IMR-90 (cell line): ENCODE results near the gene SAXO1. TPM values are rescaled to one million over a fixed set of nuclear protein-coding genes. Genes with fewer than 3 reads are reported as not detected.

Experiments used
- ATAC-seq: fragments of 200-7000 bp; cut with Tn5 transposase; 2 replicates; pipeline ENCODE4 v1.9.1; 2020; ENCODE audit warnings: low read depth, mild to moderate bottlenecking, moderate library complexity
- BruUV-seq: library from RNA; stranded (reverse); fragments of 400-500 nt; replicated peaks from 2 replicates; lab custom pipeline; 2021; lab: Mats Ljungman, UMichigan
- CTCF ChIA-PET: fragments of 300-600 bp; formaldehyde crosslinking; extraction: SDS; loops from one replicate; lab custom pipeline; 2021; ENCODE audit warnings: antibody characterized with exemption; lab: Yijun Ruan, JAX
- POLR2A ChIA-PET: fragments of 300-600 bp; sonication (Branson Sonifier 250); formaldehyde crosslinking; loops from one replicate; lab custom pipeline; 2022; ENCODE audit warnings: antibody characterized with exemption; ENCODE audit not compliant: unreplicated experiment; lab: Charles Lee
- DNase-seq: peaks from one replicate; pipeline ENCODE4 v3.0.0; 2013
- H2AFZ ChIP-seq: replicated peaks from 2 replicates; pipeline ENCODE3; 2013; ENCODE audit warnings: low read length, mild to moderate bottlenecking; ENCODE audit not compliant: poor library complexity
- H2AK5ac ChIP-seq: 2 replicates; pipeline ENCODE4 v1.6.1; 2013; ENCODE audit warnings: low read depth, low read length, inconsistent platforms
- H2AK9ac ChIP-seq: replicated peaks from 2 replicates; pipeline ENCODE3; 2013; ENCODE audit warnings: mild to moderate bottlenecking, low read depth, low read length, moderate library complexity; ENCODE audit not compliant: poor library complexity
- H2BK120ac ChIP-seq: 2 replicates; pipeline ENCODE4 v1.6.1; 2013; ENCODE audit warnings: low read depth, low read length, inconsistent platforms
- H2BK15ac ChIP-seq: 3 replicates; pipeline ENCODE4 v1.6.1; 2013; ENCODE audit warnings: low read depth, low read length, inconsistent platforms
- H2BK20ac ChIP-seq: 2 replicates; pipeline ENCODE4 v1.6.1; 2013; ENCODE audit warnings: low read depth, mild to moderate bottlenecking, inconsistent platforms, low read length, moderate library complexity
- H2BK5ac ChIP-seq: 2 replicates; pipeline ENCODE4 v1.6.1; 2013; ENCODE audit warnings: mild to moderate bottlenecking, low read depth, low read length, inconsistent platforms; ENCODE audit not compliant: poor library complexity, severe bottlenecking
- H3K14ac ChIP-seq: replicated peaks from 2 replicates; pipeline ENCODE4 v1.6.1; 2013; ENCODE audit warnings: low read depth, low read length, inconsistent platforms
- H3K18ac ChIP-seq: 2 replicates; pipeline ENCODE4 v1.6.1; 2013; ENCODE audit warnings: low read depth, low read length, control low read depth
- H3K23ac ChIP-seq: 2 replicates; pipeline ENCODE4 v1.6.1; 2013; ENCODE audit warnings: low read depth, low read length, inconsistent platforms
- H3K27ac ChIP-seq: 2 replicates; pipeline ENCODE4 v1.5.1; 2013; ENCODE audit warnings: mild to moderate bottlenecking, control low read depth, low read length; ENCODE audit not compliant: insufficient read depth
- H3K27me3 ChIP-seq: 2 replicates; pipeline ENCODE4 v1.6.1; 2013; ENCODE audit warnings: low read length; ENCODE audit not compliant: control insufficient read depth, insufficient read depth
- H3K36me3 ChIP-seq: 2 replicates; pipeline ENCODE4 v1.6.1; 2013; ENCODE audit warnings: low read length, mixed read lengths; ENCODE audit not compliant: control insufficient read depth, insufficient read depth
- H3K4ac ChIP-seq: 2 replicates; pipeline ENCODE4 v1.6.1; 2013; ENCODE audit warnings: low read depth, low read length, inconsistent platforms
- H3K4me1 ChIP-seq: 2 replicates; pipeline ENCODE4 v1.6.1; 2013; ENCODE audit warnings: low read length, mixed read lengths; ENCODE audit not compliant: control insufficient read depth, insufficient read depth
- H3K4me2 ChIP-seq: 2 replicates; pipeline ENCODE4 v1.6.1; 2013; ENCODE audit warnings: low read depth, mild to moderate bottlenecking, control low read depth, low read length, moderate library complexity
- H3K4me3 ChIP-seq: 2 replicates; pipeline ENCODE4 v1.5.1; 2013; ENCODE audit warnings: low read depth, mild to moderate bottlenecking, control low read depth, low read length, moderate library complexity; ENCODE audit not compliant: insufficient read depth
- H3K56ac ChIP-seq: 2 replicates; pipeline ENCODE4 v1.6.1; 2013; ENCODE audit warnings: low read length, inconsistent platforms; ENCODE audit not compliant: insufficient read depth; ENCODE audit errors: extremely low read depth
- H3K79me1 ChIP-seq, 2 experiments: 2 replicates each; pipeline ENCODE4 v1.6.1; 2013; ENCODE audit warnings: low read length in 2 of 2, inconsistent platforms in 1 of 2, low read depth in 1 of 2
- H3K9ac ChIP-seq: 2 replicates; pipeline ENCODE4 v1.6.1; 2013; ENCODE audit warnings: low read depth, low read length, control low read depth
- H3K9me1 ChIP-seq: 2 replicates; pipeline ENCODE4 v1.6.1; 2013; ENCODE audit warnings: low read length, inconsistent platforms; ENCODE audit not compliant: insufficient read depth
- H3K9me3 ChIP-seq: 2 replicates; pipeline ENCODE4 v1.6.1; 2013; ENCODE audit warnings: low read length; ENCODE audit not compliant: control insufficient read depth, insufficient read depth
- H4K20me1 ChIP-seq: 2 replicates; pipeline ENCODE4 v1.6.1; 2013; ENCODE audit warnings: low read length, inconsistent platforms; ENCODE audit not compliant: insufficient read depth
- H4K5ac ChIP-seq: 2 replicates; pipeline ENCODE4 v1.6.1; 2013; ENCODE audit warnings: mild to moderate bottlenecking, low read depth, low read length, control low read depth
- H4K8ac ChIP-seq, 2 experiments: 2 replicates each; pipeline ENCODE4 v1.6.1; 2013; ENCODE audit warnings: low read depth in 2 of 2, low read length in 2 of 2, control low read depth in 1 of 2, inconsistent platforms in 1 of 2
- H4K91ac ChIP-seq: 2 replicates; pipeline ENCODE4 v1.6.1; 2013; ENCODE audit warnings: low read depth, low read length, inconsistent platforms; ENCODE audit not compliant: insufficient read depth
- BHLHE40 ChIP-seq: fragments of 150-350 bp; IDR thresholded peaks from 2 replicates; pipeline ENCODE4 v1.6.1; 2016; ENCODE audit warnings: mild to moderate bottlenecking, low read depth, low read length
- CEBPB ChIP-seq: IDR thresholded peaks from 2 replicates; pipeline ENCODE4 v1.6.1; 2012; ENCODE audit warnings: low read depth, low read length, improper control_type of control experiment
- CHD1 ChIP-seq: IDR thresholded peaks from 2 replicates; pipeline ENCODE4 v1.6.1; 2012; ENCODE audit warnings: low read depth, low read length, improper control_type of control experiment
- POLR2A ChIP-seq: IDR thresholded peaks from 2 replicates; pipeline ENCODE4 v1.6.1; 2012; ENCODE audit warnings: mild to moderate bottlenecking, low read depth, low read length
- RCOR1 ChIP-seq: IDR thresholded peaks from 2 replicates; pipeline ENCODE4 v1.6.1; 2012; ENCODE audit warnings: mild to moderate bottlenecking, low read length, improper control_type of control experiment; ENCODE audit not compliant: insufficient replicate concordance
- RFX5 ChIP-seq: IDR thresholded peaks from 2 replicates; pipeline ENCODE4 v1.8.0; 2012; ENCODE audit warnings: low read depth, mild to moderate bottlenecking, low read length, moderate library complexity
- SMC3 ChIP-seq: fragments of 150-350 bp; IDR thresholded peaks from 2 replicates; pipeline ENCODE4 v1.6.1; 2016; ENCODE audit warnings: low read depth, mild to moderate bottlenecking, antibody characterized with exemption, low read length, moderate library complexity
- WGBS, 2 experiments: methylation state at CpG; one replicate each; pipeline versions ENCODE4 v1.1.5 to v1.1.7; 2013; ENCODE audit warnings: missing lambda C conversion rate in 2 of 2; ENCODE audit not compliant: insufficient read length in 1 of 2; ENCODE audit errors: extremely low coverage in 2 of 2; 5-methylcytosine and 5-hydroxymethylcytosine counted together
- dilution Hi-C: fragments of 300-500 bp; cut with HindIII; formaldehyde crosslinking; loops from one replicate; pipeline ENCODE4 v1.14.3; 2018; ENCODE audit warnings: low sequenced_read_pairs; ENCODE audit not compliant: unreplicated experiment
- in situ Hi-C: fragments of 300-500 bp; cut with MboI; formaldehyde crosslinking; loops from 3 replicates; pipeline ENCODE4 v1.14.3; 2019; ENCODE audit warnings: low sequenced_read_pairs, inconsistent platforms, mixed read lengths
- intact Hi-C: fragments of 100-400 bp; cut with micrococcal nuclease; formaldehyde crosslinking; loops from 2 replicates; pipeline ENCODE4 v1.10.0; 2022
- polyA plus RNA-seq, 3 experiments: library from polyadenylated mRNA; depleted of rRNA; stranded (reverse); fragments of >200 nt; gene quantifications; 2 replicates each; pipeline ENCODE4 v1.2.3, GENCODE V29; 2012; ENCODE audit warnings: low replicate concordance in 1 of 3
- total RNA-seq: library from RNA; depleted of rRNA; stranded (reverse); fragments of >200 nt; gene quantifications from 2 replicates; pipeline ENCODE4 v1.2.3, GENCODE V29; 2012

SAXO1 gene
- total and polyA plus RNA-seq, 2 of the 4 experiments (the other 2 are of a cell fraction): not detected

- Histone ChIP-seq H3K9me1 (no peaks in the 10 kb centered on the region), H2BK5ac (no peak overlapping the region), H2BK20ac (no peak overlapping the region), H2AFZ (no peak overlapping the region), H3K56ac (no peak overlapping the region), H3K4me1 (no peaks in the 10 kb centered on the region), H4K91ac (no peak overlapping the region), H2AK5ac (no peak overlapping the region), H3K27ac (no peak overlapping the region), H3K9ac (no peak overlapping the region), H3K27me3 (no peaks in the 10 kb centered on the region), H2BK15ac (no peak overlapping the region), H4K20me1 (no peaks in the 10 kb centered on the region), H3K9me3 (peaks cover 2% of the 10 kb centered on the region; the same call in 1 of the 2 replicates), H3K14ac (no peak overlapping the region), H4K8ac (no peak overlapping the region), H3K36me3 (no peaks in the 10 kb centered on the region), H2AK9ac (no peak overlapping the region), H2BK120ac (no peak overlapping the region), H3K4me2 (no peak overlapping the region), H3K4ac (no peak overlapping the region), H4K5ac (no peak overlapping the region), H3K23ac (no peak overlapping the region), H3K79me1 (no peaks in the 10 kb centered on the region), H3K4me3 (no peak overlapping the region), H3K18ac (no peak overlapping the region)
- dilution Hi-C loops: no loop called here
- POLR2A ChIA-PET: no interaction called here
- no TSS peak for BruUV-seq
- peak; percentile 41 for DNase-seq
- in situ Hi-C loops: no loop called here
- no CpG with 5 or more reads among the region's 4 CpGs for WGBS, 2 experiments
- intact Hi-C loops: no loop called here
- TF ChIP-seq BHLHE40 (no peak), SMC3 (no peak), CHD1 (no peak), RCOR1 (no peak), CEBPB (no peak), RFX5 (no peak), POLR2A (no peak)
- CTCF ChIA-PET: no interaction called here
- peak; percentile 27; the same call in 1 of the 2 replicates for ATAC-seq
Observed at GRCh38 chr9:18890372-18890771, 142.6 kb downstream of the SAXO1 start.
